HEK293 (cell line): ENCODE measurements around the gene SLC2A2.

ENCODE experiments used
- CTCF ChIA-PET: fragments of 350-600 bp; formaldehyde crosslinking; extraction: SDS; loops from one replicate; lab custom pipeline; 2021; ENCODE audit warnings: antibody characterized with exemption; lab: Yijun Ruan, JAX
- POLR2A ChIA-PET: fragments of 300-600 bp; formaldehyde crosslinking; extraction: SDS; loops from one replicate; lab custom pipeline; 2020; ENCODE audit warnings: antibody characterized with exemption, inconsistent platforms; lab: Yijun Ruan, JAX
- H3K27ac ChIP-seq: fragments of 200-500 bp; sonication (Bioruptor generic); 2 replicates; pipeline ENCODE4 v1.5.1; 2014; ENCODE audit warnings: low read depth, low read length, control low read depth, inconsistent platforms; ENCODE audit errors: extremely low read depth
- H3K36me3 ChIP-seq, 2 experiments: fragments of 200-500 bp in 1 of 2; sonication (Bioruptor generic) in 1 of 2; 1 replicate in 1 of 2; 2 replicates in 1 of 2; pipeline ENCODE4 v1.5.1; 2014 to 2017; ENCODE audit warnings: inconsistent platforms in 2 of 2, low read length in 2 of 2; ENCODE audit not compliant: control insufficient read depth in 2 of 2, insufficient read depth in 1 of 2
- H3K4me1 ChIP-seq: fragments of 200-500 bp; sonication (Bioruptor generic); 2 replicates; pipeline ENCODE4 v1.5.1; 2014; ENCODE audit warnings: mild to moderate bottlenecking, low read length, inconsistent platforms; ENCODE audit not compliant: control insufficient read depth, insufficient read depth
- H3K4me3 ChIP-seq: 2 replicates; pipeline ENCODE4 v1.5.1; 2011; ENCODE audit warnings: low read depth, mild to moderate bottlenecking, control low read depth, low read length, moderate library complexity
- H3K9me3 ChIP-seq: fragments of 200-500 bp; sonication (Bioruptor generic); 2 replicates; pipeline ENCODE4 v1.5.1; 2014; ENCODE audit warnings: low read depth, low read length, inconsistent platforms; ENCODE audit not compliant: control insufficient read depth, insufficient read depth
- HOXA7 ChIP-seq: sonication (generic); formaldehyde crosslinking; IDR thresholded peaks from 2 replicates; pipeline ENCODE4 v1.8.1; 2022; ENCODE audit warnings: missing genetic modification reagents, borderline replicate concordance
- RBAK ChIP-seq: fragments of 450-650 bp; formaldehyde crosslinking; IDR thresholded peaks from 2 replicates; pipeline ENCODE4 v1.5.1; 2016; ENCODE audit warnings: missing biosample characterization, missing genetic modification characterization
- SETDB1 ChIP-seq: IDR thresholded peaks from one replicate; pipeline ENCODE4 v1.6.1; 2017; ENCODE audit warnings: mild to moderate bottlenecking, low read length, moderate library complexity, mixed read lengths; ENCODE audit not compliant: insufficient read length
- ZBTB1 ChIP-seq: fragments of 450-650 bp; formaldehyde crosslinking; IDR thresholded peaks from 2 replicates; pipeline ENCODE4 v1.5.1; 2016; ENCODE audit warnings: missing biosample characterization, missing genetic modification characterization
- ZBTB20 ChIP-seq: fragments of 450-650 bp; formaldehyde crosslinking; IDR thresholded peaks from 2 replicates; pipeline ENCODE4 v1.5.1; 2016; ENCODE audit warnings: missing biosample characterization, missing genetic modification characterization
- ZIC2 ChIP-seq: fragments of 450-650 bp; formaldehyde crosslinking; IDR thresholded peaks from 2 replicates; pipeline ENCODE4 v1.5.1; 2016; ENCODE audit warnings: missing biosample characterization, missing genetic modification characterization
- ZNF221 ChIP-seq: fragments of 450-650 bp; formaldehyde crosslinking; IDR thresholded peaks from 2 replicates; pipeline ENCODE4 v1.5.1; 2017; ENCODE audit warnings: missing biosample characterization, missing genetic modification characterization, borderline replicate concordance
- ZNF292 ChIP-seq: fragments of 450-650 bp; formaldehyde crosslinking; IDR thresholded peaks from 2 replicates; pipeline ENCODE4 v1.5.1; 2016; ENCODE audit warnings: low read depth, missing biosample characterization, missing genetic modification characterization, borderline replicate concordance
- ZNF341 ChIP-seq: fragments of 450-650 bp; formaldehyde crosslinking; IDR thresholded peaks from 2 replicates; pipeline ENCODE4; 2016; ENCODE audit warnings: low read depth, missing biosample characterization, missing genetic modification characterization
- ZNF510 ChIP-seq: fragments of 450-650 bp; formaldehyde crosslinking; IDR thresholded peaks from 2 replicates; pipeline ENCODE4 v1.5.1; 2018; ENCODE audit warnings: mild to moderate bottlenecking, missing genetic modification characterization, missing biosample characterization; ENCODE audit not compliant: insufficient replicate concordance
- ZNF521 ChIP-seq: fragments of 450-650 bp; formaldehyde crosslinking; IDR thresholded peaks from 2 replicates; pipeline ENCODE4 v1.5.1; 2017; ENCODE audit warnings: missing biosample characterization, mild to moderate bottlenecking, missing genetic modification characterization
- ZNF555 ChIP-seq: fragments of 450-650 bp; formaldehyde crosslinking; conservative IDR thresholded peaks from 2 replicates; pipeline ENCODE4 v1.5.1; 2017; ENCODE audit warnings: missing biosample characterization, mild to moderate bottlenecking, missing genetic modification characterization, inconsistent platforms
- ZNF660 ChIP-seq: fragments of 450-650 bp; IDR thresholded peaks from 2 replicates; pipeline ENCODE4 v1.5.1; 2018; ENCODE audit warnings: missing biosample characterization, mild to moderate bottlenecking, missing genetic modification characterization
- ZNF664 ChIP-seq: fragments of 450-650 bp; formaldehyde crosslinking; IDR thresholded peaks from 2 replicates; pipeline ENCODE4 v1.5.1; 2016; ENCODE audit warnings: missing biosample characterization, missing genetic modification characterization
- ZNF670 ChIP-seq: fragments of 450-650 bp; formaldehyde crosslinking; IDR thresholded peaks from 2 replicates; pipeline ENCODE4 v1.5.1; 2016; ENCODE audit warnings: missing biosample characterization, missing genetic modification characterization, low read depth
- ZNF747 ChIP-seq: fragments of 450-650 bp; formaldehyde crosslinking; IDR thresholded peaks from 2 replicates; pipeline ENCODE4 v1.5.1; 2016; ENCODE audit warnings: missing biosample characterization, missing genetic modification characterization
- ZNF843 ChIP-seq: fragments of 450-650 bp; formaldehyde crosslinking; IDR thresholded peaks from 2 replicates; pipeline ENCODE4 v1.5.1; 2016; ENCODE audit warnings: missing biosample characterization, missing genetic modification characterization
- TF ChIP-seq, protein P1 (sequence below): fragments of 450-650 bp; formaldehyde crosslinking; IDR thresholded peaks from 2 replicates; pipeline ENCODE4 v1.5.1; 2016; ENCODE audit warnings: missing biosample characterization, missing genetic modification characterization, low read depth
- TF ChIP-seq, protein P2 (sequence below): fragments of 450-650 bp; formaldehyde crosslinking; IDR thresholded peaks from 2 replicates; pipeline ENCODE4 v1.5.1; 2017; ENCODE audit warnings: missing biosample characterization, missing genetic modification characterization
- TF ChIP-seq, protein P3 (sequence below): fragments of 450-650 bp; formaldehyde crosslinking; IDR thresholded peaks from 2 replicates; pipeline ENCODE4 v1.5.1; 2016; ENCODE audit warnings: missing biosample characterization, missing genetic modification characterization
- TF ChIP-seq, protein P4 (sequence below): fragments of 450-650 bp; formaldehyde crosslinking; IDR thresholded peaks from 2 replicates; pipeline ENCODE4 v1.5.0; 2017; ENCODE audit warnings: missing biosample characterization, missing genetic modification characterization, borderline replicate concordance
- TF ChIP-seq, protein P5 (sequence below): sonication (generic); formaldehyde crosslinking; IDR thresholded peaks from 2 replicates; pipeline ENCODE4 v1.8.1; 2022; ENCODE audit warnings: mild to moderate bottlenecking, moderate library complexity, missing genetic modification reagents

The SLC2A2 gene

DNA sequence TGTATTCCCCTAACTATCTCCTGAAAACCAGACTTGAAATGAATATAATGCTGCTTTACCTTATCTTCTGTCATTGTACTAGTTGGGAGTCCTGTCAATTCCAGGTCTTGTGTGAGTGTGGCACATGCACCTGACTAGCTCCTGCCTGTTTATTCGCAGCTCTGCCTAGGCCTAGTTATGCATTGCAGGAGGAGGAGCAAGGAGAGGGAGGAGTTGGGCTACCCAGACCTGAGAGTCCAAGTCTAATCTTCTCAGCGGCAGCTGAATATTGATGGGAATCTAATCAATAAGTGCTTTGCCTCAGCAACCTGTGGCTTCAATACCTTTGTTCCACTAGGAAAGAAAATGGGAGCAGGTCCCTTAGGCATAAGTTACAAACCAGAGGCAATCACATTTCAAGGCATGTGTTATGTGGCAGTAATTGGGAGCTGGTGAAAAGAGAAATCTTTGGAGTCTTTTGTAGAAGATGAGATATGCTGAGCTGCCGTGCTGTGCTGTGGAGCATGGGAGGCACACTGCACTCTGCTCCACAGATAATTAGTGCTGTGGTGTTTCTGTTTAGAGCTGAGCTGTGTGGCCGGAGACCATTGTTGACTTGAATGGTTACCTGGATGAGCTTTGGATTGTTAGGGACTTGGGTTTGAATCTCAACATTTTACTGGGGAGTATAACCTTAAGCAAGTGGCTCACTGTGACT, at the start of gene SLC2A2:
Gene SLC2A2, minus strand, starts transcription at position 124 of the 697 bp plus-strand sequence. Its CDS starts 50 bp downstream, at position 74.
- H3K9me3 ChIP-seq, result no peaks in the 10 kb centered on the region
- TF ChIP-seq ZNF292 (tag by site-specific recombination), result no peak
- TF ChIP-seq ZBTB20 (tag by site-specific recombination), result no peak
- TF ChIP-seq ZNF664 (tag by site-specific recombination), result no peak
- TF ChIP-seq, protein P1, sequence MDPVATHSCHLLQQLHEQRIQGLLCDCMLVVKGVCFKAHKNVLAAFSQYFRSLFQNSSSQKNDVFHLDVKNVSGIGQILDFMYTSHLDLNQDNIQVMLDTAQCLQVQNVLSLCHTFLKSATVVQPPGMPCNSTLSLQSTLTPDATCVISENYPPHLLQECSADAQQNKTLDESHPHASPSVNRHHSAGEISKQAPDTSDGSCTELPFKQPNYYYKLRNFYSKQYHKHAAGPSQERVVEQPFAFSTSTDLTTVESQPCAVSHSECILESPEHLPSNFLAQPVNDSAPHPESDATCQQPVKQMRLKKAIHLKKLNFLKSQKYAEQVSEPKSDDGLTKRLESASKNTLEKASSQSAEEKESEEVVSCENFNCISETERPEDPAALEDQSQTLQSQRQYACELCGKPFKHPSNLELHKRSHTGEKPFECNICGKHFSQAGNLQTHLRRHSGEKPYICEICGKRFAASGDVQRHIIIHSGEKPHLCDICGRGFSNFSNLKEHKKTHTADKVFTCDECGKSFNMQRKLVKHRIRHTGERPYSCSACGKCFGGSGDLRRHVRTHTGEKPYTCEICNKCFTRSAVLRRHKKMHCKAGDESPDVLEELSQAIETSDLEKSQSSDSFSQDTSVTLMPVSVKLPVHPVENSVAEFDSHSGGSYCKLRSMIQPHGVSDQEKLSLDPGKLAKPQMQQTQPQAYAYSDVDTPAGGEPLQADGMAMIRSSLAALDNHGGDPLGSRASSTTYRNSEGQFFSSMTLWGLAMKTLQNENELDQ (tag by site-specific recombination), result no peak
- TF ChIP-seq RBAK (tag by site-specific recombination), result no peak
- TF ChIP-seq SETDB1, result no peak
- TF ChIP-seq, protein P2, sequence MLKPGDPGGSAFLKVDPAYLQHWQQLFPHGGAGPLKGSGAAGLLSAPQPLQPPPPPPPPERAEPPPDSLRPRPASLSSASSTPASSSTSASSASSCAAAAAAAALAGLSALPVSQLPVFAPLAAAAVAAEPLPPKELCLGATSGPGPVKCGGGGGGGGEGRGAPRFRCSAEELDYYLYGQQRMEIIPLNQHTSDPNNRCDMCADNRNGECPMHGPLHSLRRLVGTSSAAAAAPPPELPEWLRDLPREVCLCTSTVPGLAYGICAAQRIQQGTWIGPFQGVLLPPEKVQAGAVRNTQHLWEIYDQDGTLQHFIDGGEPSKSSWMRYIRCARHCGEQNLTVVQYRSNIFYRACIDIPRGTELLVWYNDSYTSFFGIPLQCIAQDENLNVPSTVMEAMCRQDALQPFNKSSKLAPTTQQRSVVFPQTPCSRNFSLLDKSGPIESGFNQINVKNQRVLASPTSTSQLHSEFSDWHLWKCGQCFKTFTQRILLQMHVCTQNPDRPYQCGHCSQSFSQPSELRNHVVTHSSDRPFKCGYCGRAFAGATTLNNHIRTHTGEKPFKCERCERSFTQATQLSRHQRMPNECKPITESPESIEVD (tag by site-specific recombination), result no peak
- no peak for TF ChIP-seq ZNF843 (tag by site-specific recombination)
- no peak for TF ChIP-seq ZNF521
- no peak for TF ChIP-seq ZNF660 (tag by site-specific recombination)
- TF ChIP-seq ZNF747 (tag by site-specific recombination), result no peak
- no peak for TF ChIP-seq ZNF510 (tag by site-specific recombination)
- no peak for TF ChIP-seq HOXA7 (CRISPR knock-in tag)
- TF ChIP-seq, protein P3, sequence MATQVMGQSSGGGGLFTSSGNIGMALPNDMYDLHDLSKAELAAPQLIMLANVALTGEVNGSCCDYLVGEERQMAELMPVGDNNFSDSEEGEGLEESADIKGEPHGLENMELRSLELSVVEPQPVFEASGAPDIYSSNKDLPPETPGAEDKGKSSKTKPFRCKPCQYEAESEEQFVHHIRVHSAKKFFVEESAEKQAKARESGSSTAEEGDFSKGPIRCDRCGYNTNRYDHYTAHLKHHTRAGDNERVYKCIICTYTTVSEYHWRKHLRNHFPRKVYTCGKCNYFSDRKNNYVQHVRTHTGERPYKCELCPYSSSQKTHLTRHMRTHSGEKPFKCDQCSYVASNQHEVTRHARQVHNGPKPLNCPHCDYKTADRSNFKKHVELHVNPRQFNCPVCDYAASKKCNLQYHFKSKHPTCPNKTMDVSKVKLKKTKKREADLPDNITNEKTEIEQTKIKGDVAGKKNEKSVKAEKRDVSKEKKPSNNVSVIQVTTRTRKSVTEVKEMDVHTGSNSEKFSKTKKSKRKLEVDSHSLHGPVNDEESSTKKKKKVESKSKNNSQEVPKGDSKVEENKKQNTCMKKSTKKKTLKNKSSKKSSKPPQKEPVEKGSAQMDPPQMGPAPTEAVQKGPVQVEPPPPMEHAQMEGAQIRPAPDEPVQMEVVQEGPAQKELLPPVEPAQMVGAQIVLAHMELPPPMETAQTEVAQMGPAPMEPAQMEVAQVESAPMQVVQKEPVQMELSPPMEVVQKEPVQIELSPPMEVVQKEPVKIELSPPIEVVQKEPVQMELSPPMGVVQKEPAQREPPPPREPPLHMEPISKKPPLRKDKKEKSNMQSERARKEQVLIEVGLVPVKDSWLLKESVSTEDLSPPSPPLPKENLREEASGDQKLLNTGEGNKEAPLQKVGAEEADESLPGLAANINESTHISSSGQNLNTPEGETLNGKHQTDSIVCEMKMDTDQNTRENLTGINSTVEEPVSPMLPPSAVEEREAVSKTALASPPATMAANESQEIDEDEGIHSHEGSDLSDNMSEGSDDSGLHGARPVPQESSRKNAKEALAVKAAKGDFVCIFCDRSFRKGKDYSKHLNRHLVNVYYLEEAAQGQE, result no peak
- TF ChIP-seq ZBTB1 (tag by site-specific recombination), result no peak
- no peak for TF ChIP-seq ZNF221
- TF ChIP-seq ZIC2, result no peak
- H3K4me3 ChIP-seq, result no peak within 1 kb of the TSS
- no peaks in the 10 kb centered on the region; the same call in 1 of the 2 replicates for H3K4me1 ChIP-seq
- no peaks in the 10 kb centered on the region for H3K36me3 ChIP-seq
- H3K27ac ChIP-seq, result no peak within 1 kb of the TSS
- ChIA-PET POLR2A (no interaction called here), CTCF (interaction anchor here (0.6 to 0.9 kb wide), 4 partner anchors 12 to 814 kb away, joined by 3 to 5 read pairs (median 3); no protein-coding TSS in a partner anchor)

DNA sequence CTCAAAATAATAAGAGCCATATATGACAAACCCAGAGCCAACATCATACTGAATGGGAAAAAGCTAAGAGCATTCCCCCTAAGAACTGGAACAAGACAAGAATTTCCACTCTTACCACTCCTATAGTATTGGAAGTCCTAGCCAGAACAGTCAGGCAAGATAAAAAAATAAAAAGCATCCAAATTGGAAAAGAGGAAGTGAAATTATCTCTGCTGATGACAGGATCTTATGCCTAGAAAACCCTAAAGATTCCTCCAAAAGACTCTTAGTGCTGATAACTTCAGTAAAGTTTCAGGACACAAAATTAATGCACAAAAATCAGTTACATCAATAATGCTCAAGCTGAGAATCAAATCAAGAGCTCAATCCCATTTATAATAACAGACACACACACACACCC, 45.9 kb upstream of the SLC2A2 start:
- Histone ChIP-seq H3K27ac (no peak overlapping the region), H3K4me3 (no peak overlapping the region), H3K36me3 (peaks cover 0 to 12% of the 10 kb centered on the region in 2 experiments; a peak in 1 of 3 replicates), H3K4me1 (no peaks in the 10 kb centered on the region), H3K9me3 (no peaks in the 10 kb centered on the region)
- ChIA-PET CTCF (no interaction called here), POLR2A (no interaction called here)
- TF ChIP-seq ZNF341 (tag by site-specific recombination) (no peak), ZNF555 (tag by site-specific recombination) (no peak), ZNF670 (tag by site-specific recombination) (no peak), ZNF292 (tag by site-specific recombination) (no peak)
- TF ChIP-seq, protein P4, sequence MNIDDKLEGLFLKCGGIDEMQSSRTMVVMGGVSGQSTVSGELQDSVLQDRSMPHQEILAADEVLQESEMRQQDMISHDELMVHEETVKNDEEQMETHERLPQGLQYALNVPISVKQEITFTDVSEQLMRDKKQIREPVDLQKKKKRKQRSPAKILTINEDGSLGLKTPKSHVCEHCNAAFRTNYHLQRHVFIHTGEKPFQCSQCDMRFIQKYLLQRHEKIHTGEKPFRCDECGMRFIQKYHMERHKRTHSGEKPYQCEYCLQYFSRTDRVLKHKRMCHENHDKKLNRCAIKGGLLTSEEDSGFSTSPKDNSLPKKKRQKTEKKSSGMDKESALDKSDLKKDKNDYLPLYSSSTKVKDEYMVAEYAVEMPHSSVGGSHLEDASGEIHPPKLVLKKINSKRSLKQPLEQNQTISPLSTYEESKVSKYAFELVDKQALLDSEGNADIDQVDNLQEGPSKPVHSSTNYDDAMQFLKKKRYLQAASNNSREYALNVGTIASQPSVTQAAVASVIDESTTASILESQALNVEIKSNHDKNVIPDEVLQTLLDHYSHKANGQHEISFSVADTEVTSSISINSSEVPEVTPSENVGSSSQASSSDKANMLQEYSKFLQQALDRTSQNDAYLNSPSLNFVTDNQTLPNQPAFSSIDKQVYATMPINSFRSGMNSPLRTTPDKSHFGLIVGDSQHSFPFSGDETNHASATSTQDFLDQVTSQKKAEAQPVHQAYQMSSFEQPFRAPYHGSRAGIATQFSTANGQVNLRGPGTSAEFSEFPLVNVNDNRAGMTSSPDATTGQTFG (tag by site-specific recombination), result no peak
- TF ChIP-seq, protein P5, sequence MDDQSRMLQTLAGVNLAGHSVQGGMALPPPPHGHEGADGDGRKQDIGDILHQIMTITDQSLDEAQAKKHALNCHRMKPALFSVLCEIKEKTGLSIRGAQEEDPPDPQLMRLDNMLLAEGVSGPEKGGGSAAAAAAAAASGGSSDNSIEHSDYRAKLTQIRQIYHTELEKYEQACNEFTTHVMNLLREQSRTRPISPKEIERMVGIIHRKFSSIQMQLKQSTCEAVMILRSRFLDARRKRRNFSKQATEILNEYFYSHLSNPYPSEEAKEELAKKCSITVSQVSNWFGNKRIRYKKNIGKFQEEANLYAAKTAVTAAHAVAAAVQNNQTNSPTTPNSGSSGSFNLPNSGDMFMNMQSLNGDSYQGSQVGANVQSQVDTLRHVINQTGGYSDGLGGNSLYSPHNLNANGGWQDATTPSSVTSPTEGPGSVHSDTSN (CRISPR knock-in tag), result no peak
